Measurements from ENCODE around the gene SRGAP2B.
"Not testable (repeated sequence)": the region's sequence is repeated elsewhere in the genome, so short reads cannot be mapped to it uniquely, and the experiment has no call there.

Gene SRGAP2B

DNA sequence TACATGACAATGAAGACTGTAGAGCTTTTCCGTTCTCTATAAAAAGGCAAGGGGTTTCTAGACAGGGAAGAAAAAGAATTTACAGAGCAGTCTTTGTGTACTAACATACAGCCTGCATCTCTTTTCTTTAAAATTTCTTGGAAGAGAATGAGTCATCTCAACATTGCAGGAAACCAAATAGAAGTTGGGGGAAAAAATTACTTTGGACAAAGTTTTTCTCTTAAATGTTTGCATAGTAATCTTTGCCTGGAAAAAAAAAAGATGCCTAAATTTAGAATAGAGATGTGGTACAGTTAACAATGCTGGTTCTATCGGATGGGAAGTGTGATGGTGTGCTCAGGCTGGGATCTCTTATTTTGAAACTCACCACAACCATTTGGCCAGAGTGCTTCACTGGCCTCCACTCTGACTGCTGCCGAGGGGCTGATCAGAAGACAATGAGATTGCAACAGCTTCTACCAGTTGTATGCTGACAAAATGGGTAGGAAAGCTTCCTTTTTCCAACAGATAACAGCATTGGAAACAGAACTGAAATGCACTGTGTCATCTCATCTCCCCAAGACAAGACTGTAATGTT lies 177.0 kb downstream of the SRGAP2B start:
- not testable (repeated sequence) for H3K4me1 ChIP-seq (ENCODE audit: control insufficient read depth in 1 of 2, insufficient read depth in 1 of 2, low read depth in 1 of 2, low read length in 1 of 2); H3K9me3 ChIP-seq; H3K27ac ChIP-seq; H3K36me3 ChIP-seq; H3K27me3 ChIP-seq; H3K4me3 ChIP-seq (ENCODE audit: low read depth in 1 of 2, low read length in 1 of 2)

DNA sequence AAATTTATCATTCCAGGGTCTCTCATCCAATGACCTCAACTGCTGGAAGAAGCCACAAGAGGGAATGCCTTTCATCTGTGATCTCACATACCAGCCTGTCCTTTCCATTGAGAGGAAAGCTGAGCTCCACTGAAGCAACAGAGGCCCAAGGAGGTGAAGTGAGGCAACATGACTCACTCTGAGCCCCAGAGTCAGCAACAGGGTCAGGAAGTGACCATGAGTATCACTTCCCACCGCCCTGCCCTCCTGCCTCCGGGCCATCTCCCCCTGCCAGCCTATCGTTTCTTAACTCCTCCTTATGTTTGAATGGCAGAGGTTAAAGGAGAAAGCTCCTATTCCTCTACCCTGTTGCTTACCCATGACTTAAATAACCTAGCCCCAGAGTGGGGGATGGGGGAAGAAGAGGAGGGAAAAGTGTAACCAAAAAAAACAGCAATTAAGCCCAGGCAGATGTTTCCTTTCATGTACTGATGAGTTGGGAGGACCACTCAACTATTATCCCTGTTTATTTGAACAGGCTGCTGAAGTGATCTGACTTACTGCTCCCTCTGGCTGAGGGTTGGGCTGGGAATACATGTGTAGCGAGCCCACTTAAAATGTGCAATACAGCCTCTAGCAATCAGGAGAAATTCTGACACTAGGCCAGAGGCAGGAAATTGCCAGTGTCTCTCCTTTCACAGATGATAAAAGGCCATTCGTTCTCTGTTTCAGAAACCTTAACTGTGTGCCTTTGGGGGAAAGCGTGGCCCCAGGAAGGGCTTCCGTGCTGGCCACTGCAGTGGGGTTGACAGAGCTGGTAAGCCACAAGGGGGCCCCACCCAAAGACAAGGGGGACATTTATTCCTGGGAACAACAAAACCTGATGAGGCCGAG lies 177.7 kb downstream of the SRGAP2B start:
- not testable (repeated sequence) for H3K4me3 ChIP-seq (ENCODE audit: low read depth in 1 of 2, low read length in 1 of 2); H3K36me3 ChIP-seq; H3K27me3 ChIP-seq; H3K4me1 ChIP-seq (ENCODE audit: control insufficient read depth in 1 of 2, insufficient read depth in 1 of 2, low read depth in 1 of 2, low read length in 1 of 2); H3K9me3 ChIP-seq
- peak overlapping the region; percentile 60 for H3K27ac ChIP-seq

DNA sequence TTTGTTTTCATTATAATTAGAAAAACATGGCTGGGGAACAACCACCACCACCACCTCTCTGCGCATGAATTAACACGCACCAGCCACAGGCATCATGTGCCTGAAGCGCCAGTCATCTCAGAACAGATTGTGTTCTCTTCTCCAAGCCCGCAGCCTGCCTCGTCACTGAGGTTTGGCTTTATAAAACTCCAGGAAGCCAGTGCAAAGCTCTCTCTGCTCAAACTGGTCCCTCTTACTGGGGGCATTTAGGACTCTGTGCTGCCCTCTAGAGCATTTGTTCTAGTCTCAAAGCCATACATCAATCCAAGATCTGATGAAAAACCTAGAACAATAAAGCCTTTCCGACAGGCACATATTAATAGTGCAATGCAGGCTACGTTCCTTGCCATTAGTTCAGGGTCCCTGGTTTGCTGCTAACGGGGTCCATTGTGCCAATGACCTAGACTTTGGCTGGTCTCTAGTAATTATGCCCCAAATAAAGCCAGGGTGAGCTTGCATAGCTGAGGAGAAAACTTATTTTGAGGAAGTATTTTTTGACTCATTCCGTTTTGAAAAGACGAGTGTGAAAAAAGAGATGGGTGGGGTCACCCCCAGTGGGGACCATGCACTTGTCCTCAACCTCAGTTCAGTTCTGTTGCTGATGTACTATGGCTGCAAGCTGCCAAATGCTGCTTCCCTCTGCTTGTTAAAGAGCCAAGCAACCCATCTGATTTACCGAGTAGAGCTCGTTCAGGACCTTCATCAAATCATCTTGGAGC lies 181.0 kb downstream of the SRGAP2B start:
- not testable (repeated sequence) for H3K27me3 ChIP-seq; H3K36me3 ChIP-seq; H3K4me1 ChIP-seq (ENCODE audit: control insufficient read depth in 1 of 2, insufficient read depth in 1 of 2, low read depth in 1 of 2, low read length in 1 of 2); H3K4me3 ChIP-seq (ENCODE audit: low read depth in 1 of 2, low read length in 1 of 2); H3K27ac ChIP-seq; H3K9me3 ChIP-seq

GRCh38 chr1:144913458-144913857 lies 181.7 kb downstream of the SRGAP2B start:
- not testable (repeated sequence) for H3K36me3 ChIP-seq; H3K9me3 ChIP-seq; H3K27me3 ChIP-seq; H3K4me3 ChIP-seq (ENCODE audit: low read depth in 1 of 2, low read length in 1 of 2); H3K4me1 ChIP-seq (ENCODE audit: control insufficient read depth in 1 of 2, insufficient read depth in 1 of 2, low read depth in 1 of 2, low read length in 1 of 2); H3K27ac ChIP-seq

DNA sequence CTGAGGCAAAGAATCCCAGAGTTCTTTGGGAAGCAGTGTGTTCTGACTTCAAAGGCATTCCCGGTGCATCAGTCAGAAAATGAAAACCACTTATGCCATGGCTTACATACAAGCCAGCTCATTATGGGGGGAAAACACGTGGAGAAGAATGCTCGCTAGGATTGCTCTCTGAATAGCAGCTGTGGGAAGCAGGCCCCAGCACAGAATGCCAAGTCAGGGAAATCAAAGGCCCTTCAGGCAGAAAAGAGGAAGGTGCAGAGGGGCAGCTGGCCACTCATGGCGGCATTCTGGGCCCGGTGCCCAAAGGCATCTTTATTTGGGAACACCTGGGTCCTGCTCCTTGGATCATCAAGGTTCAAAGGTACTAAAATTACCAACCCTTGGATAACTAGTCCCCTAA lies 184.4 kb downstream of the SRGAP2B start:
- H3K4me3 ChIP-seq (ENCODE audit: low read depth in 1 of 2, low read length in 1 of 2); H3K9me3 ChIP-seq; H3K27ac ChIP-seq; H3K36me3 ChIP-seq; H3K27me3 ChIP-seq; H3K4me1 ChIP-seq (ENCODE audit: control insufficient read depth in 1 of 2, insufficient read depth in 1 of 2, low read depth in 1 of 2, low read length in 1 of 2): not testable (repeated sequence)

- H3K9me3 ChIP-seq; H3K4me3 ChIP-seq (ENCODE audit: low read depth in 1 of 2, low read length in 1 of 2); H3K36me3 ChIP-seq; H3K4me1 ChIP-seq (ENCODE audit: control insufficient read depth in 1 of 2, insufficient read depth in 1 of 2, low read depth in 1 of 2, low read length in 1 of 2); H3K27me3 ChIP-seq; H3K27ac ChIP-seq: not testable (repeated sequence)
Observed at GRCh38 chr1:144900841-144901240, 194.3 kb downstream of the SRGAP2B start.

- H3K27ac ChIP-seq; H3K27me3 ChIP-seq; H3K36me3 ChIP-seq; H3K9me3 ChIP-seq; H3K4me3 ChIP-seq (ENCODE audit: low read depth in 1 of 2, low read length in 1 of 2); H3K4me1 ChIP-seq (ENCODE audit: control insufficient read depth in 1 of 2, insufficient read depth in 1 of 2, low read depth in 1 of 2, low read length in 1 of 2): not testable (repeated sequence)
Observed at GRCh38 chr1:144894454-144895201, 200.5 kb downstream of the SRGAP2B start.

GRCh38 chr1:144893710-144894438 lies 201.3 kb downstream of the SRGAP2B start:
- H3K36me3 ChIP-seq; H3K27ac ChIP-seq; H3K27me3 ChIP-seq; H3K4me3 ChIP-seq (ENCODE audit: low read depth in 1 of 2, low read length in 1 of 2); H3K9me3 ChIP-seq; H3K4me1 ChIP-seq (ENCODE audit: control insufficient read depth in 1 of 2, insufficient read depth in 1 of 2, low read depth in 1 of 2, low read length in 1 of 2): not testable (repeated sequence)

- H3K4me1 ChIP-seq (ENCODE audit: control insufficient read depth in 1 of 2, insufficient read depth in 1 of 2, low read depth in 1 of 2, low read length in 1 of 2) = not testable (repeated sequence)
Observed at GRCh38 chr1:144893062-144893461, 202.1 kb downstream of the SRGAP2B start.

GRCh38 chr1:144889450-144890115 lies 205.5 kb downstream of the SRGAP2B start:
- H3K27ac ChIP-seq; H3K9me3 ChIP-seq; H3K36me3 ChIP-seq; H3K4me1 ChIP-seq (ENCODE audit: control insufficient read depth in 1 of 2, insufficient read depth in 1 of 2, low read depth in 1 of 2, low read length in 1 of 2); H3K4me3 ChIP-seq (ENCODE audit: low read depth in 1 of 2, low read length in 1 of 2); H3K27me3 ChIP-seq: not testable (repeated sequence)

More at GRCh38 chr1:144893062-144893461, 202.1 kb downstream of the SRGAP2B start:
- not testable (repeated sequence) for H3K27me3 ChIP-seq; H3K4me3 ChIP-seq (ENCODE audit: low read depth in 1 of 2, low read length in 1 of 2); H3K9me3 ChIP-seq; H3K36me3 ChIP-seq; H3K27ac ChIP-seq

DNA sequence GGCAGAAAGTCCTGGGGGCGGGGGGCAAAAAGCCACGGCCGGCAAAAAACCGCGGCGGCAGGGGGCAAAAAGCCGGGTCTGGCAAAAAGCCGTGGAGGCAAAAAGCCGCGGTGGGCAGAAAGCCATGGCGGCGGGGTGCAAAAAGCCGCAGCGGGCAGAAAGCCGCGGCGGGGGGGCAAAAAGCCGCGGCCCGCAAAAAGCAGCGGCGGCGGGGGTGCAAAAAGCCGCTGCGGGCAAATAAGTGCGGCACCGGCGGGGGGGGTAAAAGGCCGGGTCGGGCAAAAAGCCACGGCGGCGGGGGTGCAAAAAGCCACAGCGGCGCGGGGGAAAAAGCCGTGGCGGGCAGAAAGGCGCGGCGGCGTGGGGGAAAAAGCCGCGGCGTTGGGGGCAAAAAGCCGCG lies 212.1 kb downstream of the SRGAP2B start:
- H3K36me3 ChIP-seq; H3K9me3 ChIP-seq; H3K27ac ChIP-seq; H3K4me1 ChIP-seq (ENCODE audit: control insufficient read depth in 1 of 2, insufficient read depth in 1 of 2, low read depth in 1 of 2, low read length in 1 of 2): not testable (repeated sequence)
- Histone ChIP-seq H3K4me3 (ENCODE audit: low read depth in 1 of 2, low read length in 1 of 2) (peak overlapping the region; percentile 31 to 55), H3K27me3 (peaks cover 17% of the 10 kb centered on the region)

DNA sequence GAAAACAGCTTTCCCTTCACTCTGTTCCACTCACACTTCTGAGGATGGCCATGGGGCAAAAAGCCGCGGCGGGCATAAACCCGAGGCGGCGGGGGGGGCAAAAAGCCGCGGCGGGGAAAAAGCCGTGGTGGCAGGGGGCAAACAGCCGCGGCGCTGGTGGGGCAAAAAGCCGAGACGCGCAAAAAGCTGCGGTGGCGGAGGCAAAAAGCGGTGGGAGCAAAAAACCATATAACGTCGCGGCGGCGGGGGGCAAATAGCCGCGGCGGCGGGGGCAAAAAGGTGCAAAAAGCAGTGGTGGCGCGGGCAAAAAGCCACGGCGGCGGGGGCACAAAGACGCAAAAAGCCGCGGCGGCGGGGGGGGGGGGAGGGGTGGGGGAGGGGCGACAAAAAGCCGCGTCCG lies 212.8 kb downstream of the SRGAP2B start:
- H3K27ac ChIP-seq; H3K4me1 ChIP-seq (ENCODE audit: control insufficient read depth in 1 of 2, insufficient read depth in 1 of 2, low read depth in 1 of 2, low read length in 1 of 2); H3K9me3 ChIP-seq; H3K36me3 ChIP-seq; H3K4me3 ChIP-seq (ENCODE audit: low read depth in 1 of 2, low read length in 1 of 2): not testable (repeated sequence)
- H3K27me3 ChIP-seq = peaks cover 17% of the 10 kb centered on the region
